ENCODE data around the gene CBX1.
"Not testable (repeated sequence)": the region's sequence is repeated elsewhere in the genome, so short reads cannot be mapped to it uniquely, and the experiment has no call there.

Gene CBX1

DNA sequence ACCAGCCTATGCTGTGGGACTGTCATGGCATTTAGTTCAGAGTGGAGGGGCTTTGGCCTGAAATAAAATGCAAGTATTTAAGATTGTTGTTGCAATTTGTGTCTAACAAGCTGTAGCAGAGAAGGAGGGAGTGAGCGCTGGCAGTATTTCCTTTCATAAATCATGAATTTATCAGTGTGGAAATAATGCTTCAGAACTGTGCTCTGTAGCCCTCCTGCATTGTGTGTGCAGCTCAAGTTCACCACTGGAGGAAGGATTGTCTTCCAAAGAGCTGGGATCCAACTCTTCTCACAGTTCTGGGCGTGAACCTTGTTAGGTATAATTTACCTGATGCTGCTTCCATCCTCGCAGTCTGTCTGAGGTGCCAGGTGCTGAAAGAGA, 21.4 kb upstream of the CBX1 start:
- DNase-seq: no peak

DNA sequence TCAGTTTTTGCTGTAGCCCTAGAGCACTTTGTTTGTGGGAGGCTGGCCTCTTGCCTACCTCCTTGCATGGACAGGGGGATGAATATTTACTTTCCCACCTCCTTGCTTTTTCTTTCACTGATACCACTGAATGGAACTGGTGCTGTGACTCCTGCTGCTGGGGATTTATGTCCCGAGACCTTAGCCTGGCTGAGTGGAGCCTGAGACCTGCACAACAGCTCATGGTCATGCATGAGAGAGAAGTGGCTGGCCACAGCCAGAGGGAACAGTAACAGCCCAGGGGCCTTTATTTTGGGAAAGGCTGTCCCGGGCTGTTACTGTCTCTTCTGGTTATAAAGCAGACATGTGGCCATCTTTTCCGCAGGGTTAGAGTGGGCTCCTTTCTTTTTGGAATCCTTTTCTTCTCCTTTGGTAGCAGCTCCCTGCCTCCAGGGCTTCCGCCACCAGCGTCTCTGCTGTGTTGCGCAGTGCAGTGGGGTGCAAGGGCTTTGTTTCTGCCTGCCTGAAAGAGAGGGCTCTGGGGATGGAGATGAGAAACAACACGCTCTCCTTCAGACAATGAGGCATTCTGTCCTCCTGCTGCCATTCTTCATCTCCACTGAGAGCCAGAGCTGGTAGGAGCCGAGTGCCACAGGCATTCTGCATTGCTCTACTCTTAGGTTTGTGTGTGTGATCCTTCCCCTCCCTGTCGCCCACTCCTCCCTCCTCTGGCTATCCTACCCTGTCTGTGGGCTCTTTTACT, 20.8 kb upstream of the CBX1 start:
- DNase-seq: no peak

DNA sequence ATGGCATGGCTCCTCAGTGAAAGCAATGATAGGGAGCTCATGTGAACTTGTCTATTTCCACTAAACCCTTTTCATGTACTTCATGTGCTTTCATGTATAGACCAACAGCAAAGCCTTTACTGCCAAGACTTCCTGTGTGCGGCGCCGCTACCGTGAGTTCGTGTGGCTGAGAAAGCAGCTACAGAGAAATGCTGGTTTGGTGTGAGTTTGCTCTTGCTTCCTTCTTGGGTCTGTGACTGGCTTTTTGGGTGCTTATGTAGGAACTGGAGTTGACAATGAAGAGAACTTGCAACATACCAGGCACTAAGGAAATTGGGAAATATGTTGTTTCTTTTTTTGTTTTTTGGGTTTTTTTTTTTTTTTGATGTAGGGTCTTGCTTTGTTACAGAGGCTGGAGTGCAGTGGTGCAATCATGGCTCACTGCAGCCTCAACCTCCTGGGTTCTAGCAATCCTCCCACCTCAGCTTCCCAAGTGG, 12.0 kb upstream of the CBX1 start:
- DNase-seq: peak; percentile 76 to 89 (median 85)

DNA sequence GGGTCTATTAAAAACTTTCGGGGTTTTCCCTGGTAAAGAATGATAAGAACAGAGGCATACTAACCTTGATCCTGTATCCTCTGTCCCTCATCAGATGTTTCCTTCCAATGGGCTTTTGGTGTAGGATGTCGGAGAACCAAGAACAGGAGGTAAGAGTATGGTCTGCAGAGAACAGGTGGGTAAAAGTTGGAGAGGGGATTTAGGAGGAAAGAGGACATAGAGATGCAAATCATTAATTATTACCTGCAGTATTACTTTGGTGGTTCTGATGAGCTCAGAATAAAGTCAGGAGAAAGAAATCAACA, 10.6 kb upstream of the CBX1 start:
- no peak for DNase-seq

DNA sequence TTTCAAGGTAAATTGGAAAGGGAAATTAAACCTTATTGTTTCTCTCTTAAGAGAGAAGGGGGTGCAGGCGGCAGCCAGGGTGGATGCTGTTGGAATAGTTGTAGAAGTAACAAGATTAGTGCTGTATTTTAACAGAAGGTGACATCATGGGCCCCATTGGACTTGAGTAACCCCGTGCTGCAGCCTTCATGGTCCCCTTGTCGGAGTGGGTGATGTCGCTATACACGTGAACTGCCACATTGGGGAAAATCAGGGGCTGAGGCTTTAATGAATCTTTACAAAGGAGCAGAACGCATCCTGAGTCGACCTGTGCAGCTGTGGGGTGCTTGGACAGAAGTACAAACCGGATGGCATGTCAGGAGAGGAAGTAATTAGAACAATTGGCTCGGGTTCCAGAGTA, 9.5 kb upstream of the CBX1 start:
- peak; percentile 40 to 56 (median 48) for DNase-seq

DNA sequence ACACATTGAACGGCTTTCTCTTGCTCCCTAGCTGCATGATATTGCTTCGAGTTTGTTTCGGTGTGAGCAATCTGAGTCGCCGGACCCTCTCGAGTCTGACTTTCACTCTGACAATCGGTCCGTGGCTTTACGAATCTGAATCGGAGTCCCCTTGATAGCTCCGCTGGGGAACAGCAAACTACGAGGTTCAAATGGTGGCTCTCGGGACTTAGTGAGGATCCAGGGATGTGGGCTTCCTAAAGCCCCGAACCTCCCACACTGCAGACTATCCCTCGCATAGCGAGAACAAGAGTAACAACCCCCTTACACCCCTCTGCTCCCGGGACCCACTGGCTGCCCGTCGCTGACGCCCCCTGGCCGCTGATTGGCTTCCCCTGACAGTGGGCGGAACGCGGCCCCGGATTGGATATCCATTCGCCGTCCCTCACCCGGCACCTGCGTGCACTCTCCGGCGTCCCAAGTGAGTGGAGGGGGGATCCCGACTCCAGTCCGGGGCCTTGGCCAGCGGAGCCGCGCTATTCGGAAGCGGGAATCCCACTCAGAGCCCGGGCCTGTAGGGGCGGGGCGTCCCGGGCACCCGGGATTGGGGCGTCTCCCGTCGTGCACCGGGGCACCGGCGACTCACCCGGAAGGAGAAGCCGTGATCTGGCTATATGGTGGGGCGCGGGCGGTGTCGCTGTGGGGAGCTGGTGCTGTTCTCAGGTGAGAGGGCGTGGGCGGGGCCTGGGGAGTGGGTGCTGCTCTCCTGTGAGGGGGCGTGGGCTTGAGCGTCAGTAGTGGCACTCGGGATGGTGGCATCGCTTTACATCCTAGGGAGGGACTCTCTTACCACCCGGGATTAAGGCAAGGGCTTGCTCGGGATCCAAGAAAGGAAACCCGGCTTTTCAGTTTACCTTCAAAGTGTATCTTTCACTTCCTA, 6.1 kb upstream of the CBX1 start, which contains the start of gene SNX11:
SNX11 (plus strand) TSS at position 630 of the 919 bp plus-strand sequence. CDS start 4,278 bp downstream, outside the sequence.
- peak; percentile 87 to 94 (median 89) for DNase-seq

DNA sequence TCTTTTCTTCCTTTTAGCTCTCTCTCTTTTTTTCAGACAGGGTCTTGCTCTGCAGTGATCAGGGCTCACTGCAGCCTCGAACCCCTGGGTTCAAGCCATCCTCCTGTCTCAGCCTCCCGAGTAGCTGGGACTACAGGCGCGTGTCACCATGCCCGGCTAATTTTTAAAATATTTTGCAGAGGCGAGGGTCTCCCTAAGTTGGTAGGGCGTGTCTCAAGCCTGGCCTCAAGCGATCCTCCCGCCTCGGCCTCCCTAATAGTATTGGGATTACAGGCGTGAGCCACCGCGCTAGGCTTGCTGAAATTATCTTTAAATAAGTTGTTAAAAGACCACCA, 5.5 kb upstream of the CBX1 start:
- no peak for DNase-seq

DNA sequence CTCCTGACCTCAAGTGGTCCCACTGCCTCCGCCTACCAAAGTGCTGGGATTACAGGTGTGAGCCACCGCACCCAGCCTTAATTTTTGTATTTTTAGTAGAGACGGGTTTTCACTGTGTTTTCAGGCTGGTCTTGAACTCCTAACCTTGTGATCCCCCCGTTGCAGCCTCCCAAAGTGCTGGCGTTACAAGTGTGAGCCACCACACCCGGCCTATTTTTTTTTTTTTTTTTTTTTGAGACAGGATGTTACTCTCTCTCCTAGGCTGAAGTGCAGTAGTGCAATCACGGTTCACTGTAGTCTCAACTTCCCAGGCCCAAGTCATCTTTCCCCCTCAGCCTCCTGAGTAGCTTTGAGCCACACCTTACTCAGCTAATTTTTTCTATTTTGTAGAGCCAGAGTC, 3.2 kb upstream of the CBX1 start:
- DNase-seq: no peak

DNA sequence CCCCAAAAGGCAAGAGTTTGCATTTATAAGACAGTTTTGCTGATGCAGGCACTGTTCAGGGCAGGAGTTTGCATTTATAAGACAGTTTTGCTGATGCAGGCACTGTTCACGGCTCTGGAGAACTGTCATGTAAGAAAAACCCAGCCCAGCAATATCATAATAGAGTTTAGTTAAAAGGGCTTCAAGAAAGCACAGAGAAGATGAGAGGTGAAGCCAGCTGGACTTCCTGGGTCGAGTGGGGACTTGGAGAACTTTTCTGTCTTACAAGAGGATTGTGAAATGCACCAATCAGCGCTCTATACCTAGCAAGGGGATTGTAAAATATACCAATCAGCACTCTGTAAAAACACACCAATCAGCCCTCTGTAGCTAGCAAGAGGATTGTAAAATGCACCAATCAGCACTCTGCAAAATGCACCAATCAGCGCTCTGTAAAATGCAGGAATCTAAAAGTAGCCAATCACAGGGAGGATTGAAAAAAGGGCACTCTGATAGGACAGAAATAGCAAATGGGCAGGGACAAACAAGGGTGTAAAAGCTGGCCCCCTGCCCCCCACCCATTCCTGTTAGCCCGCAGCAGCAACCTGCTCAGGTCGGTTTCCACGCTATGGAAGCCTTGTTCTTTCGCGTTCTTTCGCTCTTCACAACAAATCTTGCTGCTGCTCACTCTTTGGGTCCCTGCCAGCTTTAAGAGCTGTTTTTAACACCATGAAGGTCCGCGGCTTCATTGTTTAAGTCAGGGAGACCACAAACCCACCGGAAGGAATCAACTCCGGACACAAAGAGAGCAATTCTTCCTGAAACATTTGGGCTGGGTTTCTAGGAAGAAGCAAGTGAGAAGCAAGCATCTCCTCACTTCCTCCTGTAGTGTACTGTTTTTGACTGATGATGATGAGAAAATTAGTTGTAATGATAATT, 1.8 kb upstream of the CBX1 start:
- peak; percentile 49 to 72 (median 68) for DNase-seq

DNA sequence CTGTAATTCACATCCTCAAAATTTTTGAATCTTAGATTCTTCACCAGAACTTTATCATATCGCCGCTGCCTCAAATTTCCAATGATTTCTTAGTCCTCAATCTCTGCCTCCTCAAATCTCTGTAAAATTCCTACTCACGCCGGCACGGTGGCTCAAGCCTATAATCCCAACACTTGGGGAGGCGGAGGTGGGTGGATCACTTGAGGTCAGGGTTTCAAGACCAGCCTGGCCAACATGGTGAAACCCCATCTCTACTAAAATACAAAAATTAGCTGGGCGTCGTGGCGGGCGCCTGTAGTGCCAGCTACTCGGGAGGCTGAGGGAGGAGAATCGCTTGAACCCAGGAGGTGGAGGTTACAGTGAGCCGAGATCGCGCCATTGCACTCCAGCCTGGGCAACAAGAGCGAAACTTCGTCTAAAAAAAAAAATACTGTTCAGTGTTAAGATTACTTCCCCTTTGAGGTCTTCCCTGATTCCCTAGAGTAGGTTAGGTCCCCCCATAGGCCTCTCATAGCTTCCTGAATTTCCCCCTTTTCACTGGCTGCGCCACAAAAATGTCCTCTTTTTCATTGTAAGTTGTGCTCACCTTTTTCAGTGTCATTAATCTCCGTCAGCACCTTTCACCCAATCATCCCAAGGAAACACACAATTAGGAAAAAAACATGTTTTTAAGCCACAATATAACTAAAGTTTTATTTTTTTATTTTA, 919 bp upstream of the CBX1 start:
- DNase-seq: peak; percentile 23 to 37 (median 26)

DNA sequence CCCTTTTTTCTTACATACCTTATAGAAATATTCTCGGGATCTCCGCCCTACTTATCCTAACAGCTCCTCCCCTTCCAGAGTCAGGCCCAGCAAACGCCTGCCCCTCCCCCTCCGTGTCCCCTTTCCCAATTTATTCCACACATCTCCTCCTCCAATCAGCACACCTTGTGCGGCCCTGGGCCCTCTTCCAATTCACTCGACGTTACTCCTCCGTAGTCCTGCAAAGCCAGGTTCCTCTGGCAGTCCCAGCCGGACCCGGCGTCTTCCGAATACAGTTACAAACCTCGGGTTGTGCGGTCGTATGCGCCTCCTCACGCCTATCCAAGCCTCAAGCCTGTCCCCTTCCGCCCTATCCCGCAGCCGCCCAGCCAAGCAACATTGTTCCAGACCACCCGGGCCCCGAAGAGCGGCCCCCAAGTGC, 677 bp downstream of the CBX1 start:
- peak; percentile 23 to 34 (median 31) for DNase-seq

DNA sequence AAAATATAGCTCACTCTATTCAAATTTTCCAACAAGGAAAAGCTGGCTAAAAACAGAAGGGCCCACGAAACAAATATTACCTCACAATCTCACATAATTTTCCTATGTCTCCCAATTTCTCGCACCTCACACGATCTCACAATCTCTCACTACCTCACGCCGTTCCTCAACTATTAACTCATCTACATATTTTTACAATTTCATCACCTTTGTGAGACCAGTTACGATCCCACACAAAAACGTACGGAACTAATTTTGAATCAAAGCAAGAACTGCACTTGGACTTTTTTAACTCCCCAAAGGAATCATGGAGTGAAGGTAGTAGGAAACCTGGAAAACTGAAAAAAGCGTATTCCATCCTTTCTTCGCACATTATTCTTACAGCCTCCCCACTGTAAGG, 1.1 kb downstream of the CBX1 start:
- DNase-seq: no peak

DNA sequence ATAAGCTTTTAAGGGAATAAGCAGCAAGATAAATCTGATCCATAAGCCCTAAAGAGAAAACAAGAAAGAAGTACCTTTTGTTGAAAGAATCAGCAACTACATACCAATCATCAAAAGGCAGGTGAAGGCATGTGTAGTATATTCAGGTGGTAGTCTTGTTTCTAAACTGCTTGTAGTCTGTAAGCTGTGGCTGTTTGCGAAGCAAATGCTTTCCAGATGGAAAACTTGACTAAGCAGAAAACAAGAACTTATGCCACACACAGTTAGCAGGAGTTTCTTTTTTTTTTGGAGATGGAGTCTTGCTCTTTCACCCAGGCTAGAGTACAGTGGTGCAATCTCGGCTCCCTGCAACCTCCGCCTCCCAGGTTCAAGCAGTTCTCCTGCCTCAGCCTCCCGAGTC, 5.7 kb downstream of the CBX1 start:
- no peak for DNase-seq

DNA sequence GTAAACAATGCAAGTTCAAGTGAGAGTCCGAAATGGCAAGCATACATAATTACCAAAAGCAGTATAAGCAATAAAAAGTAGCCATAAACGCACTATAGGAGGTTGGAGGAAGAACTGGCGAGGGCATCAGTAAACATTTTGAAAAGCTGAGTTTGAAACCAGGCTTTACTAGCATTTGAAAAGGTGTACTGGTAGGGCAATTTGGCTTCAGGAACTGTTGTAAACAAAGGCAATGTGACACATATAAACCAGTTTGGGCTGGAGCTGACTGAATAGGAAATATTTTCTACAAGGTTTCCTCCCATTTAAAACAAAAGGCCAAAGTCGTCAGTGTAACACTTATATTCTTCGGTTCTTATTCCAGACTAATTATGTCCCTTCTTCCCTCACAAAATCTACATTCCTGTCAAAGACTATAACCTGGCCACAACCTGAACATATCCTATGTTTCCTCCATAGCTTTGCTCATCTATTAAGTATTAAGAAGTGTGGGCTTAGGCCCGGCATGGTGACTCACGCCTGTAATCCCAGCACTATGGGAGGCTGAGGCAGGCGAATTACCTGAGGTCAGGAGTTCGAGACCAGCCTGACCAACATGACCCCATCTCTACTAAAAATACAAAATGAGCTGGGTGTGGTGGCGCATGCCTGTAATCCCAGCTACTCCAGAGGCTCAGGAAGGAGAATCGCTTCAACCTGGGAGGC, 7.8 kb downstream of the CBX1 start:
- no peak for DNase-seq

DNA sequence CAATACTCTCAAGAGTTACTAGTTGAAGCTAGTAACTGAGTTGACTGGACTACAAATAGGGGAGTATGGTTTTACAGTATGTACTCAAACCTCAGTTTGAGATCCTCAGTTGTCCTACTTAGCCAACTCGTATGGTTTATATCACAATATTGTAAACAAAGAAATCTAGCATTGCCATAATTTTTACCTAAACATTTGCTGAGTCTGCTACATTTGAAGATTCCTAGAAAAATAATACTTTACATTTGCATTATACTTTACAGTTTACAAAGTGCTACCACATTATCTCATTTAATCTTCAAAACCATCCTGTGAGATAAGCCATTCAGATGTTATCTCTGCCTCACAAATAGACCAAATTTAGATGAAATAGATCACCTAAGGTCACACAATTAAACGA, 16.3 kb downstream of the CBX1 start:
- DNase-seq: no peak

DNA sequence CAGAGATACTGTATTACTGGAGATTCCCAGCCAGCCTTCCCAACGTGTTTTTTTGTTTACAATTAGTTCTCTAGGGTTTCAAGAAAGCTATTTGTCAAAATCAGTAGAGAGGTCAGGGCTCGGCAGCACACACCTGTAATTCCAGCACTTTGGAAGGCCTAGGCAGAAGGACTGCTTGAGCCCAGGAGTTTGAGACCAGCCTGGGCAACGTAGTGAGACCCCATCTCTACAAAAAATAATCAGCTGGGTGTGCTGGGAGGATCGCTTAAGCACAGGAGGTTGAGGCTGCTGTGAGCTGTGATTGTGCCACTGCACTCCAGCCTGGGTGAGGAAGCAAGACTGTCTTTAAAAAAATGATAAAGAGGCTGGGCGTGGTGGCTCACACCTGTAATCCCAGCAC, 19.4 kb downstream of the CBX1 start:
- no peak for DNase-seq

DNA sequence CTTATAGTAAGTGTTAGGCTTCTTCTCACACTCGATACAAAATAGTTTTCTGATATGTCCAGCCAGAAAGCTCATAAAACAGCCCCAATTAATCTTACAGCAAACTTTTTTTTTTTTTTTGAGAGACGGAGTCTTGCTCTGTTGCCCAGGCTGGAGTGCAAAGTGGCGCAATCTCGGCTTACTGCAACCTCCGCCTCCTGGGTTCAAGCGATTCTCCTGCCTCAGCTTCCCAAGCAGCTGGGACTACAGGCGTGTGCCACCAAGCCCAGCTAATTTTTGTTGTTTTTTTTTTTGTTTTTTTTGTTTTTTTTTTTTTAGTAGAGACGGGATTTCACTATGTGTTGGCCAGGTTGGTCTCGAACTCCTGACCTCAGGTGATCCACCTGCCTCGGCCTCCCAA, 24.1 kb downstream of the CBX1 start:
- DNase-seq: not testable (repeated sequence)

DNA sequence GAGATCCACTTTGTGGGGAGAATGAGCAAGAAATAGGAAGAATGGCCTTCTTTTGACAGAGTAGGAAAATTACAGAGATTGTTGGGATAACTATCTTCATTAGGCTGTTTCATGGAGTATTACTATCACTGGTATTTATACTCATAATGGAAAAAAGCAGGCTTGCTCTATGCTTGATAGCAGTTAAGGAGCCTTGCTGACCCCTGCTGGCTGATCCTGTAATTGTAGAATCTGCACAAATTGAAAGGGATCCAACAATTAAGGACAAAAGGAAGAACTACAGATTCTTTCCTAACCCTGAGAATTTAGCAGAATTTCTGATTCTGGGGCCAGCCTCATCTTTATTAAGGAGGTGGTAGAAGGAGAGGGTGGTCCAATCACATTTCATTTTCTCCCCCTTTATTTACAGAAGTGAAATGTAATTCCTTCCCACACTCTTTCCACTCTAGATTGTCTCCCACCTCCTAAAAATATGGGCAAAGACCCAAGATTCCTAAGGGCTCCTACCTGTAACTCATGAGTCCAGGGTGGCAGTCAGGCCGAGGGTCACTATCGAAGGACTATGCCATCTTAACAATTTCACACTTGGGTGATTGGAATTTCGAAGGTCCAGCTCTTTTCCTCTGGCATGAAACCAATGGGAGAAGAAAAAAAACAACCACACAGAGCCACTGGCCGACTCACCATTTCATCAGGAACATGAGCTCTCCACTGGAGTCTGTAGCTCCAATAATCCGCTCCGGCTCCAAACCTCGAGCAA, 26.8 kb downstream of the CBX1 start:
- DNase-seq: peak; percentile 88 to 90 (median 90)

DNA sequence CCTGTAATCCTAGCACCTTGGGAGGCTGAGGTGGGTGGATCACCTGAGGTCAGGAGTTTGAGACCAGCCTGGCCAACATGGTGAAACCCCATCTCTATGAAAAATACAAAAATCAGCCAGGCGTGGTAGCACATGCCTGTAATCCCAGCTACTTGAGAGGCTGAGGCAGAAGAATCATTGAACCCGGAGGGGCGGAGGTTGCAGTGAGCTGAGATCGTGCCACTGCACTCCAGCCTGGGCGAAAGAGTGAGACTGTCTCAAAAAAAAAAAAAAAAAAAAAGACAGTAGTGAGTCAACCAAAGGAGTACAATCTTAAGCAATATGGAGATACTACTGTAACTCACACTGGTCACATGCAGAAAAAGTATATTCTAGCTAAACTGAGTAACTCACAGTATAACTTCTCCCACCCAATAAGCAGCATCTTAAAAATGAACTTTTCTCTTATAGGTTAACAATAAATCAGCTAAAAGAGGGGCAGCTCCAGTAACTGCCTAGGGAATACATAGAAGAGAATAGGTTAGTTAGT, 27.6 kb downstream of the CBX1 start:
- DNase-seq: not testable (repeated sequence)

DNA sequence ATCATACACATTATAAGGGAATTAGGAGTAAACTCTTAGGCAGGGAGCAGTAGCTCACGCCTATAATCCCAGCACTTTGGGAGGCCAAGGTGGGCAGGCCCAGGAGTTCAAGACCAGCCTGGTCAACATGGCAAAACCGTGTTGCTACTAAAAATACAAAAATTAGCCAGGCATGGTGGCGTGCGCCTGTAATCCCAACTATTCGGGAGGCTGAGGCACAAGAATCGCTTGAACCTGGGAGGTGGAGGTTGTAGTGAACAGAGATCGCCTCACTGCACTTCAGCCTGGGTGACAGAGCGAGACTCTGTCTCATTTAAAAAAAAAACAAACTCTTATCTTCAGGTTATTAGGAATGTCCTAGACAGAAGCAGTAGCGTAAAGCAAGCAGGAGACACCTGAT, 28.5 kb downstream of the CBX1 start:
- DNase-seq: not testable (repeated sequence)

DNA sequence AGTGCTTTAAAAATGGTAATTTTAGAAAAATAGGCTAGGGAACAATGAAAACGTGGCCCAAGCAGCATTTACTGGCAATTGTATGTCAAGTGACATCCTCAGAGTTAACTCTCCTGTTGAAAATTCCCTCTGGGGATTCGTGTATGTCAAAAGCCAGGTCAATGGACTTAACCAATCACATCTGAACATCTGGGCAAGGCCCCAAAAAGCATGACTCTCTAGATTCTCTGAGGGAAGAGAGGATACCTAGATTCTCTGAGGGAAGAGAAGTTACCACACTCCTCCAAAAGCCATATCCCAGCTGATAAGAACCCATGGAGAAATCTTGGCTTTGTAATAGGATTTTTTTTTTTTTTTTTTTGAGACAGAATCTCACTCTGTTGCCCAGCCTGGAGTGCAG, 29.6 kb downstream of the CBX1 start:
- no peak for DNase-seq
